ENCODE data around the gene YRDC. TPM values are rescaled to one million over a fixed set of nuclear protein-coding genes. Genes with fewer than 3 reads are reported as not detected.

The YRDC gene
- polyA plus RNA-seq, 1 of the 3 experiments (the other 2 are of a cell fraction), result 34.2 TPM

GRCh38 chr1:37828410-37829074 lies 20.5 kb upstream of the YRDC start:
- no peak overlapping the region for H3K27ac ChIP-seq (ENCODE audit: low read depth in 2 of 2, low read length in 1 of 2)
- ChIA-PET CTCF (interaction anchor here (0.7 to 1.3 kb wide), 3 partner anchors 17 to 31 kb away, joined by 3 to 4 read pairs (median 4); partner anchors contain the start of gene MTF1), POLR2A (interaction anchor here (1.0 kb wide), 1 partner anchor 31 kb away, joined by 3 read pairs; the partner anchor contains the start of gene MTF1)
- no peak overlapping the region for H2AFZ ChIP-seq (ENCODE audit: low read depth)
- H3K9ac ChIP-seq, result no peak overlapping the region
- TF ChIP-seq IRF3 (IDR thresholded peaks at IDR 0.05; ENCODE audit: low read depth, low read length), result no peak
- H3K4me3 ChIP-seq (ENCODE audit: low read depth in 2 of 2, low read length in 1 of 2), result no peak overlapping the region
- H3K9me2 ChIP-seq, result no peaks in the 10 kb centered on the region
- 95% methylated on average over 12 of the region's 12 CpGs for whole genome bisulfite sequencing (ENCODE audit: low lambda C conversion rate)
- H3K4me1 ChIP-seq (ENCODE audit: control insufficient read depth in 1 of 2, insufficient read depth in 2 of 2, low read depth in 1 of 2, low read length in 1 of 2), result no peaks in the 10 kb centered on the region
- no peaks in the 10 kb centered on the region for H3K9me3 ChIP-seq
- no peak overlapping the region for H3K4me2 ChIP-seq
- H3K36me3 ChIP-seq (replicated peaks in 1 of 2; ENCODE audit: control insufficient read depth in 1 of 2, insufficient read depth in 2 of 2, low read length in 1 of 2), result peaks cover 42 to 48% of the 10 kb centered on the region in 2 experiments
- no peaks in the 10 kb centered on the region for H3K79me2 ChIP-seq (ENCODE audit: insufficient read depth)
- H4K20me1 ChIP-seq (ENCODE audit: insufficient read depth), result no peaks in the 10 kb centered on the region
- H3K27me3 ChIP-seq (ENCODE audit: insufficient read depth), result no peaks in the 10 kb centered on the region
- peaks cover 5% of the 10 kb centered on the region for H3F3A ChIP-seq (replicated peaks; ENCODE audit: insufficient read depth)
- DNase-seq, result no peak

GRCh38 chr1:37825506-37825905 lies 17.5 kb upstream of the YRDC start:
- Histone ChIP-seq H3K4me1 (ENCODE audit: control insufficient read depth in 1 of 2, insufficient read depth in 2 of 2, low read depth in 1 of 2, low read length in 1 of 2) (no peaks in the 10 kb centered on the region), H2AFZ (ENCODE audit: low read depth) (no peak overlapping the region), H3K4me2 (no peak overlapping the region), H3K9me3 (no peaks in the 10 kb centered on the region), H3K4me3 (ENCODE audit: low read depth in 2 of 2, low read length in 1 of 2) (no peak overlapping the region), H3K9ac (no peak overlapping the region), H4K20me1 (ENCODE audit: insufficient read depth) (no peaks in the 10 kb centered on the region), H3K27ac (ENCODE audit: low read depth in 2 of 2, low read length in 1 of 2) (no peak overlapping the region), H3K9me2 (no peaks in the 10 kb centered on the region), H3K79me2 (ENCODE audit: insufficient read depth) (peaks cover 3% of the 10 kb centered on the region; the same call in 1 of the 2 replicates), H3F3A (replicated peaks; ENCODE audit: insufficient read depth) (peaks cover 5% of the 10 kb centered on the region), H3K27me3 (ENCODE audit: insufficient read depth) (no peaks in the 10 kb centered on the region), H3K36me3 (replicated peaks in 1 of 2; ENCODE audit: control insufficient read depth in 1 of 2, insufficient read depth in 2 of 2, low read length in 1 of 2) (peaks cover 44 to 46% of the 10 kb centered on the region in 2 experiments)
- CTCF ChIA-PET, result no interaction called here
- DNase-seq, result no peak
- no peak for TF ChIP-seq CTCF (IDR thresholded peaks at IDR 0.05)
- TF ChIP-seq RCOR1 (IDR thresholded peaks at IDR 0.05; ENCODE audit: low read length), result no peak
- no peak for TF ChIP-seq YY1 (IDR thresholded peaks at IDR 0.05; ENCODE audit: low read depth)
- TF ChIP-seq TEAD4 (IDR thresholded peaks at IDR 0.05; ENCODE audit: borderline replicate concordance, insufficient read depth), result no peak
- TF ChIP-seq MAX (IDR thresholded peaks at IDR 0.05; ENCODE audit: low read depth), result no peak
- TF ChIP-seq FOXM1 (IDR thresholded peaks at IDR 0.05; ENCODE audit: low read depth), result no peak
- no peak for TF ChIP-seq TAF1 (IDR thresholded peaks at IDR 0.05; ENCODE audit: borderline replicate concordance, low read depth, low read length)
- no peak for TF ChIP-seq EZH2phosphoT487 (IDR thresholded peaks at IDR 0.05; ENCODE audit: borderline replicate concordance, low read depth)
- TF ChIP-seq MEF2A (IDR thresholded peaks at IDR 0.05; ENCODE audit: borderline replicate concordance, low read depth), result no peak
- TF ChIP-seq RFX5 (IDR thresholded peaks at IDR 0.05; ENCODE audit: low read length), result no peak
- TF ChIP-seq ZBTB33 (IDR thresholded peaks at IDR 0.05; ENCODE audit: borderline replicate concordance, low read depth), result no peak
- TF ChIP-seq MXI1 (IDR thresholded peaks at IDR 0.05; ENCODE audit: low read depth, low read length), result no peak
- no peak for TF ChIP-seq IRF3 (IDR thresholded peaks at IDR 0.05; ENCODE audit: low read depth, low read length)
- TF ChIP-seq ELF1 (IDR thresholded peaks at IDR 0.05), result no peak
- TF ChIP-seq REST (IDR thresholded peaks at IDR 0.05; ENCODE audit: low read depth, low read length), result no peak
- WGBS (ENCODE audit: low lambda C conversion rate), result 88% methylated on average over 2 of the region's 2 CpGs
- POLR2A ChIA-PET, result interaction anchor here (1.4 kb wide), 1 partner anchor 13 kb away, joined by 3 read pairs; no protein-coding TSS in a partner anchor

Data from SK-N-SH (cell line).